Epithelial cell of alveolus of lung (primary cell): ENCODE results near the gene OR1A2. TPM values are rescaled to one million over a fixed set of nuclear protein-coding genes. Genes with fewer than 3 reads are reported as not detected.

Experiments
- total RNA-seq: library from RNA; depleted of rRNA; stranded (reverse); fragments of >200 nt; gene quantifications from 2 replicates; pipeline ENCODE4 v1.2.1, GENCODE V29; 2015

The OR1A2 gene
- total RNA-seq: not detected in 2 replicates

DNA sequence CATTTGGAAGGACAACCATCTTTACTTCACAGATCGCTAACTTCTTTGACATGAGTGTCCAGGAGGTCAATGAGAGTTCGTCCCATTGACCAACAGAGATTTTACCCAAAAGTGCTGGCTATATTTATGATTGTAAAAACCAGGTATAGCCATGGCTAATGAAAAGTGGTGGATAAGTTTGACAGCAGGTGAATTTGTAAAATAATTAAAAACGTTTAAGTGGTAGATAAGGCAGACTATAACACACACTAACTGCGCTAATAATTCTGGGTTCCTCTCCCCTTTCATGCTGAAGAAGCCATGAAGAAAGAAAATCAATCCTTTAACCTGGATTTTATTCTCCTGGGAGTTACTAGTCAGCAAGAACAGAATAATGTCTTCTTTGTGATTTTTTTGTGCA lies at the start of gene OR1A2:
OR1A2 (plus strand) TSS at position 301 of the 400 bp plus-strand sequence; CDS start at position 301, 0 bp downstream.

DNA sequence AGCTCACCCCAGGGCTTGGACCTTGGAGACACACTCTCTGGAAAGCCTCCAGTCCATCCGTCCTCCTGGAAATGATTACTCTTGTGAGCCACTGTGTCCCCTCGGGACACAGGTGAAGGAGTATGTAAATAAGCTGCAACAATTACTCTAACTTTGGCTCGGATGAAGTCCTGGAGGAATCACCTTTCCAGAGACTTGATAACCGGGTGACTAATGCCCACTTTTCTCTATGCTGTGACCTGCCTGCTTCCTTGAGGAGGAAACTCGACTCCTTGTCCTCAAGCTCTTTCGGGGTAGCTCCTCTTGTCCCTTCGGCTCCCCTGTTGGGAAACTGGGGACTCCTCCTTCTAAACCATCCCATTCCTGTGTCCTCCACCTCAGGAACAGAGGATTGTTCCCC lies 10.0 kb downstream of the OR1A2 start, which contains the start of gene OR1A1:
OR1A1 (plus strand) TSS at position 301 of the 400 bp plus-strand sequence. CDS start 7,954 bp downstream, outside the sequence.

Other genes starting within 250 kb of the OR1A2 start
- not detected in 2 replicates for gene OR1D5, start 133.9 kb upstream of the OR1A2 start, total RNA-seq
- gene OR1D2, start 93.1 kb upstream of the OR1A2 start, total RNA-seq: not detected in 2 replicates
- gene OR1G1, start 70.0 kb upstream of the OR1A2 start, total RNA-seq: not detected in 2 replicates
- not detected in 2 replicates for gene OR1A1, start 10.1 kb downstream of the OR1A2 start, total RNA-seq
- gene OR3A1, start 100.8 kb downstream of the OR1A2 start, total RNA-seq: not detected in 2 replicates
- 0.13 TPM in 1 of 2 replicates, not detected in the other for gene OR3A2, start 188.8 kb downstream of the OR1A2 start, total RNA-seq
- gene OR1E1, start 200.9 kb downstream of the OR1A2 start, total RNA-seq: not detected in 2 replicates
- not detected in 2 replicates for gene OR3A3, start 213.9 kb downstream of the OR1A2 start, total RNA-seq
- gene OR1E2, start 236.3 kb downstream of the OR1A2 start, total RNA-seq: not detected in 2 replicates